Measurements from ENCODE around the gene TTC17. TPM values are rescaled to one million over a fixed set of nuclear protein-coding genes. Genes with fewer than 3 reads are reported as not detected.

The TTC17 gene
- total and polyA plus RNA-seq, 2 of the 4 experiments (the other 2 are of a cell fraction) = 56.3 to 61.3 TPM

DNA sequence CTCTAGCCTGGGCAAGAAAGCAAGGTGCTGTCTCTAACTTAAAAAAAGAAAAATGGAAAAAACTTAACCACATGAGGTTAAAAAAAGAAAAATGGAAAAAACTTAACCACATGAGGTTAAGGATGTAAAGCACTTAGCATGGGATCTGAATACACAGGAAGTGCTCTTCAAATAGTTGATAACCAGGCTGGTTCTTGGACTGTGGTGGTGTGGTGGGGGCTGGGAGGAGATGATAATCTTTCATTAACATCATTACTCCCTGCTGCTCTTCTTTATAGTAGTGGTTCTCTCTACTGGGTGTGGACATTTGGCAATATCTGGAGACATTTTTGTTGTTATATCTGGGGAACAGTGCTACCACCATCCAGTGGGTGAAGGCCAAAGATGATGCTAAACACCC, 88.4 kb downstream of the TTC17 start:
- Histone ChIP-seq H4K20me1 (ENCODE audit: insufficient read depth, low read length) (no peaks in the 10 kb centered on the region), H3K4ac (ENCODE audit: low read depth, low read length) (no peak overlapping the region), H4K8ac (ENCODE audit: low read depth in 2 of 2, low read length in 2 of 2) (no peak overlapping the region), H3K9ac (ENCODE audit: low read depth, low read length) (no peak overlapping the region), H3K9me3 (ENCODE audit: control insufficient read depth, insufficient read depth, low read length) (no peaks in the 10 kb centered on the region), H2BK5ac (ENCODE audit: low read depth, low read length, poor library complexity, severe bottlenecking) (no peak overlapping the region), H2BK120ac (ENCODE audit: low read depth, low read length) (no peak overlapping the region), H3K79me1 (ENCODE audit: low read depth in 1 of 2, low read length in 2 of 2) (no peaks in the 10 kb centered on the region; a peak in 1 of 4 replicates), H4K91ac (ENCODE audit: insufficient read depth, low read depth, low read length) (no peak overlapping the region), H3K4me2 (ENCODE audit: low read depth, low read length) (no peak overlapping the region), H3K14ac (replicated peaks; ENCODE audit: low read depth, low read length) (no peak overlapping the region), H3K4me1 (ENCODE audit: control insufficient read depth, insufficient read depth, low read length) (no peaks in the 10 kb centered on the region), H3K56ac (ENCODE audit: extremely low read depth, insufficient read depth, low read length) (no peak overlapping the region), H2AFZ (replicated peaks; ENCODE audit: low read length, poor library complexity) (no peak overlapping the region), H2BK20ac (ENCODE audit: low read depth, low read length) (no peak overlapping the region), H3K9me1 (ENCODE audit: insufficient read depth, low read length) (no peaks in the 10 kb centered on the region; the same call in 1 of the 2 replicates), H3K4me3 (ENCODE audit: insufficient read depth, low read depth, low read length) (no peak overlapping the region), H2BK15ac (ENCODE audit: low read depth, low read length) (no peak overlapping the region), H4K5ac (ENCODE audit: low read depth, low read length) (no peak overlapping the region), H3K23ac (ENCODE audit: low read depth, low read length) (no peak overlapping the region), H3K18ac (ENCODE audit: low read depth, low read length) (no peak overlapping the region), H3K27me3 (ENCODE audit: control insufficient read depth, insufficient read depth, low read length) (no peaks in the 10 kb centered on the region), H2AK5ac (ENCODE audit: low read depth, low read length) (no peak overlapping the region), H3K36me3 (ENCODE audit: control insufficient read depth, insufficient read depth, low read length) (peaks cover 51% of the 10 kb centered on the region), H2AK9ac (replicated peaks; ENCODE audit: low read depth, low read length, poor library complexity) (no peak overlapping the region), H3K27ac (ENCODE audit: insufficient read depth, low read length) (no peak overlapping the region)
- intact Hi-C loops (cut with micrococcal nuclease) (loop anchor here (5.0 kb wide), 1 partner anchor 40 kb away; no protein-coding TSS in a partner anchor), dilution Hi-C loops (cut with HindIII; ENCODE audit: low sequenced_read_pairs, unreplicated experiment) (no loop called here), in situ Hi-C loops (cut with MboI; ENCODE audit: low sequenced_read_pairs) (no loop called here)
- ATAC-seq (ENCODE audit: low read depth) = no peak
- no peak for DNase-seq
- no peak for TF ChIP-seq CHD1 (IDR thresholded peaks at IDR 0.05; ENCODE audit: low read depth, low read length)
- TF ChIP-seq RFX5 (IDR thresholded peaks at IDR 0.05; ENCODE audit: low read depth, low read length) = no peak
- TF ChIP-seq MAFK (IDR thresholded peaks at IDR 0.05; ENCODE audit: low read depth, low read length) = no peak
- TF ChIP-seq NFE2L2 (IDR thresholded peaks at IDR 0.05; ENCODE audit: low read depth, low read length) = no peak
- no peak for TF ChIP-seq CEBPB (IDR thresholded peaks at IDR 0.05; ENCODE audit: low read depth, low read length)
- TF ChIP-seq, protein P1, sequence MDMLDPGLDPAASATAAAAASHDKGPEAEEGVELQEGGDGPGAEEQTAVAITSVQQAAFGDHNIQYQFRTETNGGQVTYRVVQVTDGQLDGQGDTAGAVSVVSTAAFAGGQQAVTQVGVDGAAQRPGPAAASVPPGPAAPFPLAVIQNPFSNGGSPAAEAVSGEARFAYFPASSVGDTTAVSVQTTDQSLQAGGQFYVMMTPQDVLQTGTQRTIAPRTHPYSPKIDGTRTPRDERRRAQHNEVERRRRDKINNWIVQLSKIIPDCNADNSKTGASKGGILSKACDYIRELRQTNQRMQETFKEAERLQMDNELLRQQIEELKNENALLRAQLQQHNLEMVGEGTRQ (IDR thresholded peaks at IDR 0.05; ENCODE audit: low read depth, low read length) = no peak
- TF ChIP-seq, protein P2, sequence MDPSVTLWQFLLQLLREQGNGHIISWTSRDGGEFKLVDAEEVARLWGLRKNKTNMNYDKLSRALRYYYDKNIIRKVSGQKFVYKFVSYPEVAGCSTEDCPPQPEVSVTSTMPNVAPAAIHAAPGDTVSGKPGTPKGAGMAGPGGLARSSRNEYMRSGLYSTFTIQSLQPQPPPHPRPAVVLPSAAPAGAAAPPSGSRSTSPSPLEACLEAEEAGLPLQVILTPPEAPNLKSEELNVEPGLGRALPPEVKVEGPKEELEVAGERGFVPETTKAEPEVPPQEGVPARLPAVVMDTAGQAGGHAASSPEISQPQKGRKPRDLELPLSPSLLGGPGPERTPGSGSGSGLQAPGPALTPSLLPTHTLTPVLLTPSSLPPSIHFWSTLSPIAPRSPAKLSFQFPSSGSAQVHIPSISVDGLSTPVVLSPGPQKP (IDR thresholded peaks at IDR 0.05; ENCODE audit: borderline replicate concordance, low read depth, low read length) = no peak
- TF ChIP-seq, protein P3, sequence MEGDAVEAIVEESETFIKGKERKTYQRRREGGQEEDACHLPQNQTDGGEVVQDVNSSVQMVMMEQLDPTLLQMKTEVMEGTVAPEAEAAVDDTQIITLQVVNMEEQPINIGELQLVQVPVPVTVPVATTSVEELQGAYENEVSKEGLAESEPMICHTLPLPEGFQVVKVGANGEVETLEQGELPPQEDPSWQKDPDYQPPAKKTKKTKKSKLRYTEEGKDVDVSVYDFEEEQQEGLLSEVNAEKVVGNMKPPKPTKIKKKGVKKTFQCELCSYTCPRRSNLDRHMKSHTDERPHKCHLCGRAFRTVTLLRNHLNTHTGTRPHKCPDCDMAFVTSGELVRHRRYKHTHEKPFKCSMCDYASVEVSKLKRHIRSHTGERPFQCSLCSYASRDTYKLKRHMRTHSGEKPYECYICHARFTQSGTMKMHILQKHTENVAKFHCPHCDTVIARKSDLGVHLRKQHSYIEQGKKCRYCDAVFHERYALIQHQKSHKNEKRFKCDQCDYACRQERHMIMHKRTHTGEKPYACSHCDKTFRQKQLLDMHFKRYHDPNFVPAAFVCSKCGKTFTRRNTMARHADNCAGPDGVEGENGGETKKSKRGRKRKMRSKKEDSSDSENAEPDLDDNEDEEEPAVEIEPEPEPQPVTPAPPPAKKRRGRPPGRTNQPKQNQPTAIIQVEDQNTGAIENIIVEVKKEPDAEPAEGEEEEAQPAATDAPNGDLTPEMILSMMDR (conservative IDR thresholded peaks at IDR 0.05; ENCODE audit: low read depth, low read length) = no peak
- no peak for TF ChIP-seq POLR2A (IDR thresholded peaks at IDR 0.05; ENCODE audit: low read depth, low read length)
- CTCF ChIA-PET = no interaction called here
- no TSS peak for BruUV-seq (replicated peaks)
- POLR2A ChIA-PET (ENCODE audit: unreplicated experiment) = no interaction called here
